Measurements from ENCODE around the gene GRIK5.

The GRIK5 gene

GRCh38 chr19:42095142-42095813, 25.3 kb upstream of the GRIK5 start:
- DNase-seq (ENCODE audit: low read depth) = no peak

GRCh38 chr19:42093926-42094325, 23.9 kb upstream of the GRIK5 start:
- no peak for DNase-seq (ENCODE audit: low read depth)

GRCh38 chr19:42093505-42093904, 23.5 kb upstream of the GRIK5 start:
- no peak for DNase-seq (ENCODE audit: low read depth)

GRCh38 chr19:42092350-42092749, 22.3 kb upstream of the GRIK5 start:
- peak; percentile 23 for DNase-seq (ENCODE audit: low read depth)

- DNase-seq (ENCODE audit: low read depth) = no peak
Observed at GRCh38 chr19:42091742-42092141, 21.7 kb upstream of the GRIK5 start.

- DNase-seq (ENCODE audit: low read depth) = no peak
Observed at GRCh38 chr19:42091300-42091699, 21.3 kb upstream of the GRIK5 start.

- DNase-seq (ENCODE audit: low read depth) = no peak
Observed at GRCh38 chr19:42090672-42091071, 20.7 kb upstream of the GRIK5 start.

GRCh38 chr19:42089772-42090171, 19.8 kb upstream of the GRIK5 start:
- DNase-seq (ENCODE audit: low read depth) = no peak

- no peak for DNase-seq (ENCODE audit: low read depth)
Observed at GRCh38 chr19:42089191-42089750, 19.3 kb upstream of the GRIK5 start.

GRCh38 chr19:42088471-42089190, 18.6 kb upstream of the GRIK5 start:
- DNase-seq (ENCODE audit: low read depth) = no peak

- DNase-seq (ENCODE audit: low read depth) = no peak
Observed at GRCh38 chr19:42086770-42087550, 17.0 kb upstream of the GRIK5 start.

GRCh38 chr19:42086188-42086736, 16.3 kb upstream of the GRIK5 start:
- no peak for DNase-seq (ENCODE audit: low read depth)

GRCh38 chr19:42083537-42083936, 13.5 kb upstream of the GRIK5 start:
- no peak for DNase-seq (ENCODE audit: low read depth)

GRCh38 chr19:42081584-42082203, 11.7 kb upstream of the GRIK5 start:
- no peak for DNase-seq (ENCODE audit: low read depth)

- DNase-seq (ENCODE audit: low read depth) = no peak
Observed at GRCh38 chr19:42080764-42081375, 10.9 kb upstream of the GRIK5 start.

- DNase-seq (ENCODE audit: low read depth) = no peak
Observed at GRCh38 chr19:42079886-42080763, 10.1 kb upstream of the GRIK5 start.

- no peak for DNase-seq (ENCODE audit: low read depth)
Observed at GRCh38 chr19:42079276-42079669, 9.3 kb upstream of the GRIK5 start.

GRCh38 chr19:42078538-42079275, 8.7 kb upstream of the GRIK5 start:
- no peak for DNase-seq (ENCODE audit: low read depth)

GRCh38 chr19:42078058-42078457, 8.1 kb upstream of the GRIK5 start:
- no peak for DNase-seq (ENCODE audit: low read depth)

Measured in activated T-cell treated with anti-CD3 and anti-CD28 coated beads for 24 hours (primary cell).